Frontal cortex (tissue), 4 donors: ENCODE data around the gene SSPN. TPM values are rescaled to one million over a fixed set of nuclear protein-coding genes. Genes with fewer than 3 reads are reported as not detected.

ENCODE experiments used
- DNase-seq, 2 donors: peaks; one replicate each; pipeline ENCODE4 v3.0.0; 2012; ENCODE audit warnings: low spot score in 2 of 2
- FAIRE-seq: peaks from 2 replicates; lab custom pipeline; 2012; peaks lifted over from hg19 to GRCh38; lab: Jason Lieb, UNC
- total RNA-seq: library from RNA; depleted of rRNA; stranded (reverse); fragments of >200 nt; gene quantifications from one replicate; pipeline ENCODE4 v1.2.3, GENCODE V29; 2014
- donor health status: control.
- donor health status: control.
- donor health status: control.

Gene SSPN
- total RNA-seq, 1 donor from 2014 or later: 4.1 TPM

- FAIRE-seq: no peak
- DNase-seq: no peak
Observed at GRCh38 chr12:26251600-26251999, 56.2 kb downstream of the SSPN start.

GRCh38 chr12:26252946-26253345 is 57.6 kb downstream of the SSPN start:
- no peak for DNase-seq

GRCh38 chr12:26255893-26256645 is 60.7 kb downstream of the SSPN start:
- DNase-seq (no peak), FAIRE-seq (no peak)

More at GRCh38 chr12:26252946-26253345, 57.6 kb downstream of the SSPN start:
- FAIRE-seq: no peak

- no peak for FAIRE-seq
- DNase-seq: no peak
Observed at GRCh38 chr12:26264215-26264838, 69.0 kb downstream of the SSPN start.

- DNase-seq (no peak), FAIRE-seq (no peak)
Observed at GRCh38 chr12:26265606-26266005, 70.2 kb downstream of the SSPN start.

- DNase-seq (no peak), FAIRE-seq (no peak)
Observed at GRCh38 chr12:26266881-26267280, 71.5 kb downstream of the SSPN start.

- FAIRE-seq: no peak
Observed at GRCh38 chr12:26268841-26269561, 73.6 kb downstream of the SSPN start.

GRCh38 chr12:26269562-26270284 is 74.3 kb downstream of the SSPN start:
- no peak for DNase-seq
- FAIRE-seq: no peak

More at GRCh38 chr12:26268841-26269561, 73.6 kb downstream of the SSPN start:
- DNase-seq: no peak

- DNase-seq: no peak
- no peak for FAIRE-seq
Observed at GRCh38 chr12:26271024-26271423, 75.7 kb downstream of the SSPN start.

GRCh38 chr12:26271889-26272492 is 76.6 kb downstream of the SSPN start:
- DNase-seq (peak in 1 of 2 donors; percentile 13), FAIRE-seq (no peak)

GRCh38 chr12:26272851-26273250 is 77.5 kb downstream of the SSPN start:
- DNase-seq (no peak), FAIRE-seq (no peak)

GRCh38 chr12:26273811-26274210 is 78.4 kb downstream of the SSPN start:
- FAIRE-seq: no peak
- no peak for DNase-seq

GRCh38 chr12:26274441-26275312 is 79.3 kb downstream of the SSPN start:
- DNase-seq: peak in 1 of 2 donors; percentile 45
- no peak for FAIRE-seq

- FAIRE-seq: no peak
Observed at GRCh38 chr12:26275313-26276131, 80.1 kb downstream of the SSPN start.

GRCh38 chr12:26276709-26277108 is 81.3 kb downstream of the SSPN start:
- FAIRE-seq (no peak), DNase-seq (no peak)

More at GRCh38 chr12:26275313-26276131, 80.1 kb downstream of the SSPN start:
- no peak for DNase-seq

- no peak for DNase-seq
- no peak for FAIRE-seq
Observed at GRCh38 chr12:26277506-26278246, 82.3 kb downstream of the SSPN start.

GRCh38 chr12:26278266-26278665 is 82.9 kb downstream of the SSPN start:
- FAIRE-seq: no peak

More at GRCh38 chr12:26278266-26278665, 82.9 kb downstream of the SSPN start:
- DNase-seq: no peak
